ENCODE data around the gene DPEP1. TPM values are rescaled to one million over a fixed set of nuclear protein-coding genes. Genes with fewer than 3 reads are reported as not detected.
"Not testable (repeated sequence)": the region's sequence is repeated elsewhere in the genome, so short reads cannot be mapped to it uniquely, and the experiment has no call there.

DPEP1 gene
- total RNA-seq, 2 experiments from 2014 or later = not detected

DNA sequence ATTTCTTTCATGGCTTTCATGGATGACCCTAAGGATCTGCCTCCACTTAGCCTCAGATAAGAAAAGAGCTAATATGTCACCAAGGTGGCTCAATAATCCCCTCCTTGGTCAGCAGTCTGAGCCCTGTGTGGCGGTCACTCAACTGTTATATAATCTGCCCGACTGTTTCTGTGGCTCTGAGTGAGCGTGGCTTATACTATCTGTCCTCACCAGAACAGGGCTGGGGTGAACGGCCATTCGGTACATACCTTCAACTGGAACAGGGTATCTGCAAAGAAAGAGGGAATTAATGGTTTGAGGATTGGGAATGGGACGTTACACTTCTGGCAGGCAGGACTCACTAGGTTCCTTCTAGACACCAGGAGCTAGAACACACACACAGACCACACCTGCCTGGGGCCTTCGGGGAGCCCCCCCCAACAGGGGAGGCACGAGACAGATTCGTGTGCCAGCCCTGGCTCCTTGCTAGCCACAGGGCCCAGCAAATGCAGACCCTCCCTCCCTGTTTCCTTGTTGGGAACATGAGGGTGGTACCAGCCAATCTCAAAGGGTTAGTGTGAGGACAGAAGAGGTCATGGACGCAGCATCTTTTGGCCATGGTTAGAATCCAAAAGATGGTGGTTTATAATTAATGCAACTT, 40.3 kb downstream of the DPEP1 start:
- H3K27ac Mint-ChIP-seq = no peak overlapping the region
- peaks cover 30% of the 10 kb centered on the region for H3K4me1 Mint-ChIP-seq (ENCODE audit: low read depth)
- POLR2A ChIA-PET = interaction anchor here (1.4 kb wide), 1 partner anchor 33 kb away, joined by 3 read pairs; the partner anchor contains the start of gene CDK10
- no peak overlapping the region for H3K4me3 Mint-ChIP-seq
- no peak for DNase-seq
- H3K36me3 Mint-ChIP-seq (ENCODE audit: low read depth) = peaks cover 30% of the 10 kb centered on the region
- ATAC-seq = no peak
- H3K27me3 Mint-ChIP-seq (ENCODE audit: low read depth) = no peaks in the 10 kb centered on the region
- no peaks in the 10 kb centered on the region for H3K9me3 Mint-ChIP-seq (ENCODE audit: insufficient read depth)
- CTCF ChIA-PET = no interaction called here

DNA sequence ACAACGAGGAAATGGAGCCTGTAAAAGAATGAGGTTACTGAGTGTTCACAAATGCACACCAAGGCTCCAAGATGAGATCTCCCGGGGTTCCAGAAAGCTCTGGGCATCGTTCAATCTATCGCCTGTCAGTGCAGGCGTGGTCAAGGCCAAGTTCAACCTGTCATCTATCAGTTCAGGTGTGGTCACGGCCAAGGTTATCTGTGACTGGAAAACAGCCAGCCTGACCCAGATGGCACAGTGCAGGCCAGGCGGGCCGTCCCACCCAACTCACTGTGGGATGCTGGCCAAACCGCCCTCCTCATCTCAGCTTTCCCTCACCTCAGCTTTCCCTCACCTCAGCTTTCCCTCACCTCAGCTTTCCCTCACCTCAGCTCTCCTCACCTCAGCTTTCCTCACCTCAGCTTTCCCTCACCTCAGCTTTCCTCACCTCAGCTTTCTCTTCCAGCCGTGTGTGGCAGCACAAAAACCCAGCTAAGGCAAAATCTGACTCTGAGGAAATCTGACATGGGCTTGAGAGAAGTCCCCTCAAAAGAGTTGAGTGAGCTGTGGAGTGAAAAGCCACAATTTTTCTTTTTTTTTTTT, 41.7 kb downstream of the DPEP1 start:
- DNase-seq = no peak
- Mint-ChIP-seq H3K4me3 (peak overlapping the region; percentile 84), H3K36me3 (ENCODE audit: low read depth) (peaks cover 29% of the 10 kb centered on the region), H3K9me3 (ENCODE audit: insufficient read depth) (no peaks in the 10 kb centered on the region), H3K4me1 (ENCODE audit: low read depth) (peaks cover 39% of the 10 kb centered on the region), H3K27ac (peak overlapping the region; percentile 22), H3K27me3 (ENCODE audit: low read depth) (no peaks in the 10 kb centered on the region)
- no peak for ATAC-seq
- ChIA-PET POLR2A (interaction anchor here (1.1 kb wide), 1 partner anchor 206 kb away, joined by 3 read pairs; no protein-coding TSS in a partner anchor), CTCF (no interaction called here)

DNA sequence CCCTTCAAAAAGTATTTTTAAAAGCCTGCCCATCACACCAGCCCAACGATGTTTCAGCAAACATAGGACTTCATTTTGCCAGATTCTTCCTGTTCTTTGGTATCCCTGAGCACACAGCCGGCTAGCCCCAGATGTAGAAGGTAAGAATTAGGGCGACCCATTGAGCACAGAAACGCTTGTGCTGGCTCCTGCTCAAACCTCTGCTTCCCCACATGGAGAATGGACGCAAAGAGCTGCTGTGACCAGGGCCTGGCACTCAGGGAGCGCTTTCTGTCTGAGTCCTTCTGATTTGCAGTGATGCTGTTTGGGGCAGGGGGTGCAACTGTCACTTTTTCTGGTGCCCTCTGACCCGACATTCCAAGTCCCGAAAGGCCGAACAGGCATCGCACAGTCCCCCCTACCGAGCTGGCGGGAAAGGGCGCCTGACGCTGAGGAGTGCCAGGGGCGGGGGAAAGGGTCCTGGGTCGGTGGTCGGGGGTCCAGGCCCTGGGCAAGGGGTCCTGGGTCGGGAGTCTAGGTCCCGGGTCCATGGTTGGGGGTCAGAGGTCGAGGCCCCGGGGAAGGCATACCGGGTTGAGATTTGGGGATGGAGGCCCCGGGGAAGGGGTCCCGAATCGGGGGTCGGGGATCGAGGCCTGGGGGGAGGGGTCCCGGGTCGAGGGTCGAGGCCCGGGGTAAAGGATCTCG, 43.1 kb downstream of the DPEP1 start:
- DNase-seq (no peak), ATAC-seq (no peak)
- Mint-ChIP-seq H3K27ac (peak overlapping the region; percentile 78), H3K4me1 (ENCODE audit: low read depth) (peaks cover 43% of the 10 kb centered on the region), H3K36me3 (ENCODE audit: low read depth) (peaks cover 39% of the 10 kb centered on the region), H3K9me3 (ENCODE audit: insufficient read depth) (no peaks in the 10 kb centered on the region), H3K27me3 (ENCODE audit: low read depth) (no peaks in the 10 kb centered on the region), H3K4me3 (peak overlapping the region; percentile 84)
- POLR2A ChIA-PET = interaction anchor here (1.4 kb wide), 1 partner anchor 67 kb away, joined by 3 read pairs; no protein-coding TSS in a partner anchor
- CTCF ChIA-PET = interaction anchor here (2.6 kb wide), 1 partner anchor 44 kb away, joined by 13 read pairs; no protein-coding TSS in a partner anchor

- peaks cover 44% of the 10 kb centered on the region for H3K36me3 Mint-ChIP-seq (ENCODE audit: low read depth)
- no peaks in the 10 kb centered on the region for H3K9me3 Mint-ChIP-seq (ENCODE audit: insufficient read depth)
- H3K27me3 Mint-ChIP-seq (ENCODE audit: low read depth) = no peaks in the 10 kb centered on the region
- CTCF ChIA-PET = interaction anchor here (1.3 to 2.6 kb wide), 2 partner anchors 29 to 43 kb away, joined by 4 to 13 read pairs; partner anchors contain the start of gene CDK10
- H3K4me3 Mint-ChIP-seq = peak within 1 kb of the TSS; percentile 84
- peak; percentile 93 for DNase-seq
- H3K4me1 Mint-ChIP-seq (ENCODE audit: low read depth) = peaks cover 43% of the 10 kb centered on the region
- peak; percentile 93 for ATAC-seq
- peak within 1 kb of the TSS; percentile 78 for H3K27ac Mint-ChIP-seq
- POLR2A ChIA-PET = interaction anchor here (0.6 to 1.9 kb wide), 4 partner anchors 13 to 417 kb away, joined by 3 to 7 read pairs (median 4); partner anchors contain the start of gene CDK10
Observed at GRCh38 chr16:89657442-89658220, 44.2 kb downstream of the DPEP1 start, which contains the start of the genes CHMP1A and SPATA33. Gene CHMP1A (minus strand): TSS chr16:89657708. CDS start chr16:89657588, 120 bp downstream. Gene SPATA33 (plus strand): TSS chr16:89657836. CDS start chr16:89657912, 76 bp downstream.

GRCh38 chr16:89658221-89658879, 44.9 kb downstream of the DPEP1 start:
- no peak for DNase-seq
- CTCF ChIA-PET = interaction anchor here (0.9 to 2.6 kb wide), 4 partner anchors 21 to 93 kb away, joined by 3 to 13 read pairs (median 4); partner anchors contain the start of gene CDK10
- no peaks in the 10 kb centered on the region for H3K9me3 Mint-ChIP-seq (ENCODE audit: insufficient read depth)
- peaks cover 43% of the 10 kb centered on the region for H3K4me1 Mint-ChIP-seq (ENCODE audit: low read depth)
- H3K36me3 Mint-ChIP-seq (ENCODE audit: low read depth) = peaks cover 46% of the 10 kb centered on the region
- peak overlapping the region; percentile 84 for H3K4me3 Mint-ChIP-seq
- POLR2A ChIA-PET = interaction anchor here (0.6 to 1.9 kb wide), 3 partner anchors 12 to 418 kb away, joined by 3 to 7 read pairs (median 4); partner anchors contain the start of gene CDK10
- peak; percentile 16 for ATAC-seq
- no peaks in the 10 kb centered on the region for H3K27me3 Mint-ChIP-seq (ENCODE audit: low read depth)
- peak overlapping the region; percentile 75 for H3K27ac Mint-ChIP-seq

DNA sequence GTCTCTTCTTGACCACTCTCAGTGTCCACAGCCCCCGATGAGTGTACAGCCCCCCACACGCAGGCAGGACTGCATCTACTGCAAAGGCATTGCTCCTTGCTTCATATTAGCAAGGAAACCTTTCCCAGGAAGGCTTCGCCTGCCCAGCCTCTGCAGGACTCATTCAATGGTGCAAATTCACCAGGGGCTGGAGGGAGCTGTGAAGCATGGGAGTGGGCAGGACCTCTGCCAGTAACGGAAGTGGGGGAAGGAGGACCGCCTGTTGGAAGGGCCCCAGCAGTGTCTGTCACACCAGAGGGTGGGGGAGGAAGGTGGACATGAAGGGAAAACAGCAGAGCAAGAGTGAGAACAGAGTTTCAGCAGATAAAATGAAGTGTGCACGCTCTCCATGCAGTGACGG, 46.7 kb downstream of the DPEP1 start:
- no peak overlapping the region for H3K27ac Mint-ChIP-seq
- peaks cover 33% of the 10 kb centered on the region for H3K4me1 Mint-ChIP-seq (ENCODE audit: low read depth)
- no peaks in the 10 kb centered on the region for H3K9me3 Mint-ChIP-seq (ENCODE audit: insufficient read depth)
- DNase-seq (no peak), ATAC-seq (no peak)
- peaks cover 51% of the 10 kb centered on the region for H3K36me3 Mint-ChIP-seq (ENCODE audit: low read depth)
- H3K4me3 Mint-ChIP-seq = no peak overlapping the region
- ChIA-PET POLR2A (no interaction called here), CTCF (no interaction called here)
- no peaks in the 10 kb centered on the region for H3K27me3 Mint-ChIP-seq (ENCODE audit: low read depth)

- H3K4me1 Mint-ChIP-seq (ENCODE audit: low read depth) = peaks cover 22% of the 10 kb centered on the region
- H3K27ac Mint-ChIP-seq = no peak overlapping the region
- H3K27me3 Mint-ChIP-seq (ENCODE audit: low read depth) = no peaks in the 10 kb centered on the region
- ATAC-seq = no peak
- POLR2A ChIA-PET = no interaction called here
- CTCF ChIA-PET = no interaction called here
- no peaks in the 10 kb centered on the region for H3K9me3 Mint-ChIP-seq (ENCODE audit: insufficient read depth)
- H3K4me3 Mint-ChIP-seq = no peak overlapping the region
- H3K36me3 Mint-ChIP-seq (ENCODE audit: low read depth) = peaks cover 45% of the 10 kb centered on the region
- no peak for DNase-seq
Observed at GRCh38 chr16:89661215-89661614, 47.8 kb downstream of the DPEP1 start.

- H3K27me3 Mint-ChIP-seq (ENCODE audit: low read depth); H3K4me3 Mint-ChIP-seq; DNase-seq; ATAC-seq; POLR2A ChIA-PET; H3K27ac Mint-ChIP-seq; H3K9me3 Mint-ChIP-seq (ENCODE audit: insufficient read depth): not testable (repeated sequence)
- peaks cover 38% of the 10 kb centered on the region for H3K36me3 Mint-ChIP-seq (ENCODE audit: low read depth)
- CTCF ChIA-PET = interaction anchor here (0.7 kb wide), 1 partner anchor 64 kb away, joined by 3 read pairs; no protein-coding TSS in a partner anchor
- peaks cover 22% of the 10 kb centered on the region for H3K4me1 Mint-ChIP-seq (ENCODE audit: low read depth)
Observed at GRCh38 chr16:89664238-89664637, 50.8 kb downstream of the DPEP1 start.

DNA sequence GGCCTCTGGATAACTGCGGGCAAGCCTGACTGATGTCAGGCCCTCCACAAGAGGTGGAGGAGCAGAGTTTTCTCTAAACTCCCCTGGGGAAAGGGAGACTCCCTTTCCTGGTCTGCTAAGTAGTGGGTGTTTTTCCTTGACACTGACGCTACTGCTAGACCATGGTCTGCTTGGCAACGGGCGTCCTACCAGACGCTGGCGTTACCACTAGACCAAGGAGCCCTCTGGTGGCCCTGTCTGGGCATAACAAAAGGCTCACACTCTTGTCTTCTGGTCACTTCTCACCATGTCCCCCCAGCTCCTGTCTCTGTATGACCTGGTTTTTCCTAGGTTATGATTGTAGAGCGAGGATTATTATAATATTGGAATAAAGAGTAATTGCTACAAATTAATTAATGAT, 53.6 kb downstream of the DPEP1 start:
- H3K27me3 Mint-ChIP-seq (ENCODE audit: low read depth); H3K4me3 Mint-ChIP-seq; ATAC-seq; CTCF ChIA-PET; POLR2A ChIA-PET; H3K9me3 Mint-ChIP-seq (ENCODE audit: insufficient read depth); DNase-seq; H3K27ac Mint-ChIP-seq: not testable (repeated sequence)
- Mint-ChIP-seq H3K4me1 (ENCODE audit: low read depth) (peaks cover 12% of the 10 kb centered on the region), H3K36me3 (ENCODE audit: low read depth) (peaks cover 17% of the 10 kb centered on the region)

DNA sequence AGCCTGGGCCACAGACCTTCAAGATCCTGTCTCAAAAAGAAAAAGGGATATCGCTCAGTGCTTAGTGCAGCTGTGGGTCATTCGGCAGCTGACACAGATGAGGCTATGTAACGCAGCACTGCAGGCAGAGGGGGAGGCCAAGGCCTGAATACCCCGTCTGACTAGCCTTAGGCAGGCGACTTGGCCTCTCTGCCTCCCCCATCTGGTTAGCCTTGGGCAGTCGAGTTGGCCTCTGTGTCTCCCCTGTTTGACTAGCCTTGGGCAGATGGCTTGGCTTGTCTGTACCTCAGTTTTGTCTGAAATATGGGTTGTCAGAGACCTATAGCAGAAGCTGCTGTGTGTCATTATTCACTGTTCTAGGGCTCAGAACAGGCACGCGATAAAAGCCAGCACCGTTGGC, 54.2 kb downstream of the DPEP1 start:
- H3K4me3 Mint-ChIP-seq = no peak overlapping the region
- H3K9me3 Mint-ChIP-seq (ENCODE audit: insufficient read depth) = no peaks in the 10 kb centered on the region
- POLR2A ChIA-PET = no interaction called here
- ATAC-seq (no peak), DNase-seq (no peak)
- CTCF ChIA-PET = interaction anchor here (1.6 kb wide), 1 partner anchor 33 kb away, joined by 8 read pairs; the partner anchor contains the start of gene SPATA2L
- H3K4me1 Mint-ChIP-seq (ENCODE audit: low read depth) = peaks cover 12% of the 10 kb centered on the region
- H3K27me3 Mint-ChIP-seq (ENCODE audit: low read depth) = no peaks in the 10 kb centered on the region
- H3K36me3 Mint-ChIP-seq (ENCODE audit: low read depth) = peaks cover 14% of the 10 kb centered on the region
- no peak overlapping the region for H3K27ac Mint-ChIP-seq

GRCh38 chr16:89668790-89669158, 55.3 kb downstream of the DPEP1 start:
- H3K4me3 Mint-ChIP-seq = no peak overlapping the region
- H3K9me3 Mint-ChIP-seq (ENCODE audit: insufficient read depth) = no peaks in the 10 kb centered on the region
- DNase-seq (no peak), ATAC-seq (no peak)
- H3K4me1 Mint-ChIP-seq (ENCODE audit: low read depth) = peaks cover 12% of the 10 kb centered on the region
- no peak overlapping the region for H3K27ac Mint-ChIP-seq
- POLR2A ChIA-PET = no interaction called here
- no peaks in the 10 kb centered on the region for H3K27me3 Mint-ChIP-seq (ENCODE audit: low read depth)
- peaks cover 9% of the 10 kb centered on the region for H3K36me3 Mint-ChIP-seq (ENCODE audit: low read depth)
- CTCF ChIA-PET = interaction anchor here (0.8 to 1.6 kb wide), 3 partner anchors 32 to 453 kb away, joined by 3 to 8 read pairs (median 3); partner anchors contain the start of gene SPATA2L

Data from activated CD8-positive, alpha-beta T cell treated with anti-CD3 and anti-CD28 coated beads, Interleukin-2, amount 10 ng/mL, durations not matched to agents 7 days and 5 days (primary cell).